COLO829 (cell line): ENCODE data around the gene AHNAK2.

Experiments used
- DNase-seq: peaks from one replicate; pipeline ENCODE4 v3.0.0; 2012; ENCODE audit warnings: low spot score

The AHNAK2 gene

GRCh38 chr14:104938960-104939359 is 39.2 kb downstream of the AHNAK2 start:
- no peak for DNase-seq

DNA sequence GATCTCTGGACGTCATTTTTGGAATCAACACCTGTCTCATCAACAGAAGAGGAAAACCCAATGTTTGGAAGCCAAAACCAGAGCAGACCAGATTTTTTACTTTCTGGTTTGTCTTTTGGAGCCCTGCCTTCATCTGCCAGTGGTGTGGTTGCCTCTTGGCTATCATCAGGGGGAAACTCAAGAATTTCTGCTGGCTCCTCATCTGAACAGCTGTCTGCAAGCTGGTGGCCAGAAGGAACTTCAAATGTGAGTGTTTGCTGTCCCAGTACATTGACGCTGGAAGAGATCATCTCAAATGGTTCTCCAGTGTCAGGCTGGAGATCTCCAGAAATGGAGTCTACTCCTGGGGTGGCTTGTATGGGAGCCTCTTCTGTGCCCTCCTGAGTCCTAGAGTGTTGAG is 39.7 kb downstream of the AHNAK2 start:
- no peak for DNase-seq

DNA sequence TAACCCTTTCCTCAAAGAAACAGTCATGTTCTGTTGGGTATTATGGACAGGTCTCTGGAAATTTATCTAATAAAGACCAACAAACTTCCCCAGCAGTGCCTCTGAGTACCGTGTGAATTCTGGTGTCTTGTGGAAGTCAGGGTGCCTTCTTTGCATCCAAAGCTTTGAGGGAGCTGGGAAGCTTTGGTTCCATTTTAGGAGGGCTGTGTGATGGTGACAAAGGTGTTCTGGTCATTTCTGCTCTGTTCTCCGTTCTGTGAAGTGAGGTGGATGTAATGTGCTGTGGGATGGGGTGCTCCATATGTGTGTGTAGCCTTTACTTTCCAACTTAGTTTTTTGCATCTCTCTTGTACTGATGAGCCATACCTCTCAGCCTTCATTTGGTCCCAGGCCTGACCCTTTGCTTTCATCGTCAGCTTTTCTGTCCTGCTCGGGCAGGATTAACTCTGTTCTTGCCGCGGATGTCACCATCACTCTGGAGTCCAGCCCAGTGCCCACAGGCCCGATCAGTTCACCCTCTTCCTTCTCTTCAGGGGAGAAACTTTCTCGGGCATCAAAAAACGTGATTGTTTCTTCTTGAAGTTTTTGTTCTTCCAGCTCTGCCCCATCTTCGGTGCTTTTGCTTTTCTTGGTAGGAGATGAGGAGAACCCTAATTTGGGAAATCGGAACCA is 40.3 kb downstream of the AHNAK2 start:
- DNase-seq = no peak

- no peak for DNase-seq
Observed at GRCh38 chr14:104937161-104937560, 41.0 kb downstream of the AHNAK2 start.

DNA sequence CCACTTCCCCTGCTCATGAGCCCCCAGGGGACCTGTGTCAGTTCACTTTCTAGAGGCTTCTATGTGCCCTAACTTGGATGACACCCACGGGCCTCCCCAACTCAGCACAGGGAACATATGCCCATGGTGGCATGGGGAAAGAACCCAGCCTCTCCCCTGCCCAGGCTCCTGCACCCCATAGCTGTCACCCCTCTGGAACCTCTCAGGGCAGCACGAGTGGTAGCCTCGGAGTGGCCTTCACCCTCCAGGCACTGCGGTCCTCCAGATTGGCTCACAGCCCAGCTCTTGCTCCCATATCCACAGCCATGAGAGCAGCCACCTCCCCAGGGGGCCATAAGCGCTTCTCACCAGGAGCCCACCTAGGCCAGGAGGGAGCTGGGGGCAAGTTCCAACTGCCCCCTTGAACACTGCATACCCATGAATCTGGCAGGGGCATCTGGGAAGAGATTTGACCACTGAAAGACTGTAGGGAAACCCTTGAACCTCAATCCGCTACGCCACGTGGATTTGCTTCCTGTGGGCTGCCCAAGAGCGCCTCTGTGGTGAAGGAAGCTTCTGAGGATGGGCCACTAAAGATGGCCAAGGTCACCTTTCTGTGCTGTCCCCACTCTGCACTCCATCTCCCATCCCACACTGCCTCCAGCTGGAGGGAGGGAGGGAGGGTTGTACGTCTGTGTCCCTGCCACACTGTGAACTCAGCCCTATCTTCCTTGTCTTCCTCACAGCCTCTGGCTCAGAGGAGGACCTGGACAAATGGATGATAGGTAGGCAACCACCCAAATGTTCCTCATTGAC is 41.6 kb downstream of the AHNAK2 start:
- DNase-seq = no peak

DNA sequence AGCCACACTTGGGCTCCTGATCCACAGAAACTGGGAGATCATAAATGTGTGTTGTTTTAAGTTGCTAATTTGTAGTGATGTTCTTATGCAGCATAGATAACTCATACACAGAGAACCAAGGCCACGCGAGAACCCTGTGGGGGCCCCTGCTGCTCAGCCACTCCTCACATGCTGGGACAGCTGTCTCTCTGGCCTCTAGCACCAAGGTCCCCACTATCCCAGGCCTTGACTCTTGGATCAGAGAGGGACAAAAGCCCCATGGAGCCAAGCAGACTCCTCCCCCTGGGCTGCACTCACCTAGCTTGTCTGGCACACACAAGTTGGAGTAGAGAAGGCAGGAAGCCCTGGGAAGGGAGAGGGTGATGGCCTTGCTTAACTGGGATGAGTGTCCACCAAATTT is 42.2 kb downstream of the AHNAK2 start:
- DNase-seq = no peak

GRCh38 chr14:104935026-104935650 is 43.0 kb downstream of the AHNAK2 start:
- no peak for DNase-seq

GRCh38 chr14:104933746-104934733 is 44.1 kb downstream of the AHNAK2 start:
- DNase-seq = no peak

DNA sequence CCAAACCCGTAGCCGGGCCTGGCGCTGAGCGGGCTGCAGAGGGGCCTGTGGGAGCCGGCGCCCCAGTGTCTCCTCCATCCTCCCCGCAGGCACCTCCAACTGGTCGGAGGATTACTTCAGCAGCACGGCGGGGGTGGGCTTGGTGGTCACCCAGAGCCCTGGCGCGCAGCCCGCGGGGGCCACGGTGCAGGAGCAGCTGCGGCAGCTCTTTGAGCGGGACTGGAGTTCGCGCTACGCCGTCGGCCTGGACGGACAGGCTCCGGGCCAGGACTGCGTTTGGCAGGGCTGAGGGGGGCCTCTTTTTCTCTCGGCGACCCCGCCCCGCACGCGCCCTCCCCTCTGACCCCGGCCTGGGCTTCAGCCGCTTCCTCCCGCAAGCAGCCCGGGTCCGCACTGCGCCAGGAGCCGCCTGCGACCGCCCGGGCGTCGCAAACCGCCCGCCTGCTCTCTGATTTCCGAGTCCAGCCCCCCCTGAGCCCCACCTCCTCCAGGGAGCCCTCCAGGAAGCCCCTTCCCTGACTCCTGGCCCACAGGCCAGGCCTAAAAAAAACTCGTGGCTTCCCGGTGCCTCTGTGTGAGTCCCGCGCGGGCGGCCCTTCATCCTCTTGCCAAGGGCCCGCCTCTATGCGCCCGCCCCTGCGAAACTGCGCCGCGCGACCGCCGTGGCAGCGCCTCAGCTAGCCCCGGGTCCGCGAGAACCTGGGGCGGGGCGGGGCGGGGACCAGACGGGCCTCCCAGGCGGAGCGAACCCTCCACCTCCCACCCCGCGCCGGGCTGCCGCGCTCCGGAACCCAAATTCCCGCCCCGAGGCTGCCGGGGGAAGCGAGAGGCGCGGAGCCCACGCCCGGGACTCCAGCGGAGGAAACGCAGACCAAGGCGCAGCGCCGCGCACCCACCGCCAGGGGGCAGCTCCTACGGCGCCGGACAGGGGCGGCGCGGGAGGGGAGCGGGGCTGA is 45.2 kb downstream of the AHNAK2 start:
- peak; percentile 82 for DNase-seq

- DNase-seq = no peak
Observed at GRCh38 chr14:104931771-104932675, 46.2 kb downstream of the AHNAK2 start.

GRCh38 chr14:104931304-104931770 is 46.8 kb downstream of the AHNAK2 start:
- DNase-seq = no peak

GRCh38 chr14:104930526-104931303 is 47.5 kb downstream of the AHNAK2 start:
- no peak for DNase-seq

- no peak for DNase-seq
Observed at GRCh38 chr14:104929268-104930230, 48.6 kb downstream of the AHNAK2 start.

GRCh38 chr14:104928391-104929133 is 49.6 kb downstream of the AHNAK2 start:
- no peak for DNase-seq

- no peak for DNase-seq
Observed at GRCh38 chr14:104927901-104928300, 50.3 kb downstream of the AHNAK2 start.

- DNase-seq = no peak
Observed at GRCh38 chr14:104927432-104927816, 50.8 kb downstream of the AHNAK2 start.
